HEK293T (cell line): ENCODE results near the gene CYTH3.

Experiments
- BHLHE40 ChIP-seq: fragments of 450-650 bp; IDR thresholded peaks from 2 replicates; pipeline ENCODE4 v1.6.1; 2016; ENCODE audit warnings: mild to moderate bottlenecking, moderate library complexity, borderline replicate concordance
- ELF4 ChIP-seq: fragments of 450-650 bp; IDR thresholded peaks from 2 replicates; pipeline ENCODE4 v1.6.1; 2017; ENCODE audit warnings: antibody characterized with exemption
- FOXK2 ChIP-seq: fragments of 450-650 bp; IDR thresholded peaks from 2 replicates; pipeline ENCODE4 v1.6.1; 2016; ENCODE audit warnings: mild to moderate bottlenecking
- FOXM1 ChIP-seq: fragments of 450-650 bp; IDR thresholded peaks from 2 replicates; pipeline ENCODE4 v1.6.1; 2017; ENCODE audit warnings: mild to moderate bottlenecking, borderline replicate concordance
- NFRKB ChIP-seq: fragments of 450-650 bp; IDR thresholded peaks from 2 replicates; pipeline ENCODE4 v1.6.1; 2016; ENCODE audit warnings: mild to moderate bottlenecking, moderate library complexity
- SP1 ChIP-seq: fragments of 450-650 bp; IDR thresholded peaks from 2 replicates; pipeline ENCODE4 v1.6.1; 2017
- SUZ12 ChIP-seq: fragments of 450-650 bp; IDR thresholded peaks from 2 replicates; pipeline ENCODE4 v1.6.1; 2016; ENCODE audit warnings: mild to moderate bottlenecking
- TF ChIP-seq, protein P1 (sequence below): fragments of 450-650 bp; IDR thresholded peaks from 2 replicates; pipeline ENCODE4 v1.6.1; 2016

DNA sequence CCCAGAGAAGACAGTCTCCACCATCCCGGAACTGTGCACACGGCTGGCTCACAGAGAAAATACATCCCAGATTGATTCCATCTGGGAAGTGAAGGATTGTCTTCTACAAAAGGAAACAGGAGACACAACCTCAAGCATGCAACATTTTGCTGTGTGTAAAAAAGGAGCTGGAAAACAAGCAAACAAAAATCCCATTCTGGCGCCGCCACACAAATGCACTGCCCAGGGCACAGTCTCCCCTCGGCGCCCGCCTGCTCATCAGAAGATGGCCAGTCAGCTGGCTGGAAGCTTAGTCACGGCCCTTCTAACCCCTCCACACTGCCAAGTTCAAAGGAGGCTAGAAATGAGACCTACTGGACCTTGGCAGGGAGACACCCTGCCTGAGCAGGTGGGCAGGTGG lies 14.1 kb upstream of the CYTH3 start:
- TF ChIP-seq FOXM1 = no peak
- TF ChIP-seq ELF4 = no peak
- no peak for TF ChIP-seq FOXK2
- no peak for TF ChIP-seq BHLHE40
- TF ChIP-seq SUZ12 = no peak
- no peak for TF ChIP-seq NFRKB
- TF ChIP-seq, protein P1, sequence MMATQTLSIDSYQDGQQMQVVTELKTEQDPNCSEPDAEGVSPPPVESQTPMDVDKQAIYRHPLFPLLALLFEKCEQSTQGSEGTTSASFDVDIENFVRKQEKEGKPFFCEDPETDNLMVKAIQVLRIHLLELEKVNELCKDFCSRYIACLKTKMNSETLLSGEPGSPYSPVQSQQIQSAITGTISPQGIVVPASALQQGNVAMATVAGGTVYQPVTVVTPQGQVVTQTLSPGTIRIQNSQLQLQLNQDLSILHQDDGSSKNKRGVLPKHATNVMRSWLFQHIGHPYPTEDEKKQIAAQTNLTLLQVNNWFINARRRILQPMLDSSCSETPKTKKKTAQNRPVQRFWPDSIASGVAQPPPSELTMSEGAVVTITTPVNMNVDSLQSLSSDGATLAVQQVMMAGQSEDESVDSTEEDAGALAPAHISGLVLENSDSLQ = no peak
- no peak for TF ChIP-seq SP1
